ENCODE measurements around the gene CRYM. TPM values are rescaled to one million over a fixed set of nuclear protein-coding genes. Genes with fewer than 3 reads are reported as not detected.
"Not testable (repeated sequence)": the region's sequence is repeated elsewhere in the genome, so short reads cannot be mapped to it uniquely, and the experiment has no call there.

The CRYM gene
- total and polyA plus RNA-seq, 2 donors (not counting 1 experiment from before 2014, with no cell fraction given) = 0.06 to 0.50 TPM

GRCh38 chr16:21256636-21257035, 21.5 kb downstream of the CRYM start:
- Histone ChIP-seq H3K36me3 (ENCODE audit: control insufficient read depth, insufficient read depth, low read length) (no peaks in the 10 kb centered on the region), H2AFZ (ENCODE audit: low read length) (no peak overlapping the region), H3K4me1 (ENCODE audit: control insufficient read depth, extremely low read depth, insufficient read depth, low read length) (peaks cover 5% of the 10 kb centered on the region), H3K4me2 (ENCODE audit: extremely low read depth, insufficient read depth, low read length) (no peak overlapping the region), H3K9me3 (ENCODE audit: control insufficient read depth, insufficient read depth, low read depth, low read length) (no peaks in the 10 kb centered on the region), H4K20me1 (ENCODE audit: control insufficient read depth, extremely low read depth, insufficient read depth, low read length) (no peaks in the 10 kb centered on the region), H3K27me3 (ENCODE audit: control insufficient read depth, insufficient read depth, low read length) (peaks cover 11% of the 10 kb centered on the region), H3K27ac (ENCODE audit: insufficient read depth, low read length) (no peak overlapping the region), H3K79me2 (ENCODE audit: control insufficient read depth, insufficient read depth, low read length) (no peaks in the 10 kb centered on the region), H3K9ac (ENCODE audit: insufficient read depth, low read length) (no peak overlapping the region), H3K4me3 (replicated peaks in 1 of 4; ENCODE audit: control extremely low read depth in 1 of 4, insufficient read depth in 1 of 4, low read depth in 3 of 4, low read length in 4 of 4) (no peak overlapping the region)
- TF ChIP-seq EZH2 (IDR thresholded peaks at IDR 0.05; ENCODE audit: low read length, missing control alignments) (no peak), CTCF (conservative IDR thresholded peaks at IDR 0.05 in 1 of 2, IDR thresholded peaks at IDR 0.05 in 1 of 2; ENCODE audit: low read depth in 1 of 2, low read length in 2 of 2) (no peak)
- no peak for DNase-seq (ENCODE audit: low read depth in 2 of 2)

GRCh38 chr16:21253470-21253869, 24.6 kb downstream of the CRYM start:
- Histone ChIP-seq H3K36me3 (ENCODE audit: control insufficient read depth, insufficient read depth, low read length) (no peaks in the 10 kb centered on the region), H3K9me3 (ENCODE audit: control insufficient read depth, insufficient read depth, low read depth, low read length) (no peaks in the 10 kb centered on the region), H3K79me2 (ENCODE audit: control insufficient read depth, insufficient read depth, low read length) (no peaks in the 10 kb centered on the region), H3K4me1 (ENCODE audit: control insufficient read depth, extremely low read depth, insufficient read depth, low read length) (no peaks in the 10 kb centered on the region), H3K4me3 (replicated peaks in 1 of 4; ENCODE audit: control extremely low read depth in 1 of 4, insufficient read depth in 1 of 4, low read depth in 3 of 4, low read length in 4 of 4) (no peak overlapping the region), H2AFZ (ENCODE audit: low read length) (no peak overlapping the region), H3K9ac (ENCODE audit: insufficient read depth, low read length) (no peak overlapping the region), H3K4me2 (ENCODE audit: extremely low read depth, insufficient read depth, low read length) (no peak overlapping the region), H4K20me1 (ENCODE audit: control insufficient read depth, extremely low read depth, insufficient read depth, low read length) (no peaks in the 10 kb centered on the region), H3K27ac (ENCODE audit: insufficient read depth, low read length) (no peak overlapping the region), H3K27me3 (ENCODE audit: control insufficient read depth, insufficient read depth, low read length) (peaks cover 25% of the 10 kb centered on the region)
- TF ChIP-seq CTCF (conservative IDR thresholded peaks at IDR 0.05 in 1 of 2, IDR thresholded peaks at IDR 0.05 in 1 of 2; ENCODE audit: low read depth in 1 of 2, low read length in 2 of 2) (no peak), EZH2 (IDR thresholded peaks at IDR 0.05; ENCODE audit: low read length, missing control alignments) (no peak)
- DNase-seq (ENCODE audit: low read depth in 2 of 2) = no peak

GRCh38 chr16:21250072-21250923, 27.8 kb downstream of the CRYM start:
- H3K27me3 ChIP-seq (ENCODE audit: control insufficient read depth, insufficient read depth, low read length) = peaks cover 18% of the 10 kb centered on the region
- H3K36me3 ChIP-seq (ENCODE audit: control insufficient read depth, insufficient read depth, low read length) = no peaks in the 10 kb centered on the region
- H3K4me2 ChIP-seq (ENCODE audit: extremely low read depth, insufficient read depth, low read length) = no peak overlapping the region

GRCh38 chr16:21248179-21248578, 29.9 kb downstream of the CRYM start:
- H3K4me2 ChIP-seq (ENCODE audit: extremely low read depth, insufficient read depth, low read length); H3K9ac ChIP-seq (ENCODE audit: insufficient read depth, low read length); H4K20me1 ChIP-seq (ENCODE audit: control insufficient read depth, extremely low read depth, insufficient read depth, low read length); H3K79me2 ChIP-seq (ENCODE audit: control insufficient read depth, insufficient read depth, low read length); H3K27ac ChIP-seq (ENCODE audit: insufficient read depth, low read length); H3K9me3 ChIP-seq (ENCODE audit: control insufficient read depth, insufficient read depth, low read depth, low read length); DNase-seq (ENCODE audit: low read depth in 2 of 2); H3K4me1 ChIP-seq (ENCODE audit: control insufficient read depth, extremely low read depth, insufficient read depth, low read length); H3K4me3 ChIP-seq (replicated peaks in 1 of 4; ENCODE audit: control extremely low read depth in 1 of 4, insufficient read depth in 1 of 4, low read depth in 3 of 4, low read length in 4 of 4); H3K36me3 ChIP-seq (ENCODE audit: control insufficient read depth, insufficient read depth, low read length); H2AFZ ChIP-seq (ENCODE audit: low read length): not testable (repeated sequence)
- peaks cover 18% of the 10 kb centered on the region for H3K27me3 ChIP-seq (ENCODE audit: control insufficient read depth, insufficient read depth, low read length)

More at GRCh38 chr16:21250072-21250923, 27.8 kb downstream of the CRYM start:
- no peaks in the 10 kb centered on the region for H4K20me1 ChIP-seq (ENCODE audit: control insufficient read depth, extremely low read depth, insufficient read depth, low read length)
- no peak for TF ChIP-seq CTCF (conservative IDR thresholded peaks at IDR 0.05 in 1 of 2, IDR thresholded peaks at IDR 0.05 in 1 of 2; ENCODE audit: low read depth in 1 of 2, low read length in 2 of 2)
- TF ChIP-seq EZH2 (IDR thresholded peaks at IDR 0.05; ENCODE audit: low read length, missing control alignments) = no peak
- no peak overlapping the region for H3K4me3 ChIP-seq (replicated peaks in 1 of 4; ENCODE audit: control extremely low read depth in 1 of 4, insufficient read depth in 1 of 4, low read depth in 3 of 4, low read length in 4 of 4)
- no peaks in the 10 kb centered on the region for H3K9me3 ChIP-seq (ENCODE audit: control insufficient read depth, insufficient read depth, low read depth, low read length)
- no peak for DNase-seq (ENCODE audit: low read depth in 2 of 2)
- no peak overlapping the region for H3K9ac ChIP-seq (ENCODE audit: insufficient read depth, low read length)
- no peak overlapping the region for H2AFZ ChIP-seq (ENCODE audit: low read length)
- no peak overlapping the region for H3K27ac ChIP-seq (ENCODE audit: insufficient read depth, low read length)
- no peaks in the 10 kb centered on the region for H3K4me1 ChIP-seq (ENCODE audit: control insufficient read depth, extremely low read depth, insufficient read depth, low read length)
- no peaks in the 10 kb centered on the region for H3K79me2 ChIP-seq (ENCODE audit: control insufficient read depth, insufficient read depth, low read length)
